ENCODE results near the gene KRT15.

KRT15 gene

DNA sequence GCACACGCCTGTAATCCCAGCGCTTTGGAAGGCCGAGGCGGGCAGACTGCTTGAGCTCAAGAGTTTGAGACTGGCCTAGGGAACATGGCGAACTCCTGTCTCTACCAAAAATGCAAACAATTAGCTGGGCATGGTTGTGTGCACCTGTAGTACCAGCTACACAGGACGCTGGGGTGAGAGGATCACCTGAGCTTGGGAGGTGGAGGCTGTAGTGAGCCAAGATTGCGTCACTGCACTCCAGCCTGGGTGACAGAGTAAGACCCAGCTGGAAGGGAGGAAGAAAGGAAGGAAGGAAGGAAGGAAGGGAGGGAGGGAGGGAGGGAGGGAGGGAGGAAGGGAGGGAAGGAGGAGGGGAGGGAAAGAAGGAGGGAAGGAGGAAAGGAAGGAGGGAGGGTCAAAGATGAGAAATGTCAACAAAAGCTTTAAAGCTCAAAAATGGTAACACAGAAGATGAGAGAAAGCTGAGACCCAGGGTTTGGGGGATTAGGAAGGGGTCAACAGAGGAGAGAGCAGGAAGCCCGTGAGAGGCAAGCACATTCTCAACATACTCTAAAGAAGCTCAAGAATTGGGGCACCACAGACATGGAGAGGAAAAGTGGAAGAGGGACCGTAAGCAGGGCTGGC, 14.4 kb upstream of the KRT15 start:
- H3K4me1 ChIP-seq (ENCODE audit: low read depth, poor library complexity, severe bottlenecking): no peaks in the 10 kb centered on the region
- H3K36me3 ChIP-seq (ENCODE audit: insufficient read depth): no peaks in the 10 kb centered on the region
- no peak overlapping the region for H2AFZ ChIP-seq (ENCODE audit: low read depth)
- no peak overlapping the region for H3K9ac ChIP-seq
- no peak overlapping the region for H3K4me3 ChIP-seq (IDR thresholded peaks at IDR 0.05; ENCODE audit: insufficient read depth, low read depth, low read length)
- no peaks in the 10 kb centered on the region for H4K20me1 ChIP-seq (ENCODE audit: insufficient read depth)
- H3K27ac ChIP-seq: no peak overlapping the region
- TF ChIP-seq, protein P1, sequence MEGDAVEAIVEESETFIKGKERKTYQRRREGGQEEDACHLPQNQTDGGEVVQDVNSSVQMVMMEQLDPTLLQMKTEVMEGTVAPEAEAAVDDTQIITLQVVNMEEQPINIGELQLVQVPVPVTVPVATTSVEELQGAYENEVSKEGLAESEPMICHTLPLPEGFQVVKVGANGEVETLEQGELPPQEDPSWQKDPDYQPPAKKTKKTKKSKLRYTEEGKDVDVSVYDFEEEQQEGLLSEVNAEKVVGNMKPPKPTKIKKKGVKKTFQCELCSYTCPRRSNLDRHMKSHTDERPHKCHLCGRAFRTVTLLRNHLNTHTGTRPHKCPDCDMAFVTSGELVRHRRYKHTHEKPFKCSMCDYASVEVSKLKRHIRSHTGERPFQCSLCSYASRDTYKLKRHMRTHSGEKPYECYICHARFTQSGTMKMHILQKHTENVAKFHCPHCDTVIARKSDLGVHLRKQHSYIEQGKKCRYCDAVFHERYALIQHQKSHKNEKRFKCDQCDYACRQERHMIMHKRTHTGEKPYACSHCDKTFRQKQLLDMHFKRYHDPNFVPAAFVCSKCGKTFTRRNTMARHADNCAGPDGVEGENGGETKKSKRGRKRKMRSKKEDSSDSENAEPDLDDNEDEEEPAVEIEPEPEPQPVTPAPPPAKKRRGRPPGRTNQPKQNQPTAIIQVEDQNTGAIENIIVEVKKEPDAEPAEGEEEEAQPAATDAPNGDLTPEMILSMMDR (conservative IDR thresholded peaks at IDR 0.05; ENCODE audit: low read depth, low read length): no peak
- no peaks in the 10 kb centered on the region for H3K79me2 ChIP-seq (ENCODE audit: insufficient read depth, low read depth)
- no peak overlapping the region for H3K4me2 ChIP-seq
- peaks cover 23% of the 10 kb centered on the region for H3K27me3 ChIP-seq (ENCODE audit: insufficient read depth, low read depth)

DNA sequence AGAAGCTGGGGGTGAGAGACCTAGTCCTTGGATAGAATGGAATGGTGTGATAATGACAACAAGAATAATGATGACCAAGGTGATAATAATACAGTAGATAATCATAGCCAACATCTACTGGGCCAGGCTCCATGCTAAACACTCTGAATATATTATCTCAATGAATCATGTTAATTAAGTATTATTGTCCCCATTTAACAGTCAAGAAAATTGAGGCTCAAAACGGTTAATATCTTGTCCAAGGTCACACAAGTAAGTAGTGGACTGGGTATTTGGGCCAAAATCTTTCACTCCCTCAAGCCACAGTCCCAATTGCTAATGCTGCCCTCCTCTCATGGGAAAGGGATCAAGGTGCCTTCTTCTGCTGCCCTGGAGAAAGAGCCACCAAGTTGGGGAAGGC, 13.3 kb upstream of the KRT15 start:
- no peak overlapping the region for H3K9ac ChIP-seq
- peaks cover 23% of the 10 kb centered on the region for H3K27me3 ChIP-seq (ENCODE audit: insufficient read depth, low read depth)
- no peak overlapping the region for H3K4me3 ChIP-seq (IDR thresholded peaks at IDR 0.05; ENCODE audit: insufficient read depth, low read depth, low read length)
- H4K20me1 ChIP-seq (ENCODE audit: insufficient read depth): no peaks in the 10 kb centered on the region
- no peak overlapping the region for H3K27ac ChIP-seq
- H2AFZ ChIP-seq (ENCODE audit: low read depth): no peak overlapping the region
- H3K4me1 ChIP-seq (ENCODE audit: low read depth, poor library complexity, severe bottlenecking): no peaks in the 10 kb centered on the region
- no peaks in the 10 kb centered on the region for H3K79me2 ChIP-seq (ENCODE audit: insufficient read depth, low read depth)
- no peaks in the 10 kb centered on the region for H3K36me3 ChIP-seq (ENCODE audit: insufficient read depth)
- TF ChIP-seq, protein P1 (conservative IDR thresholded peaks at IDR 0.05; ENCODE audit: low read depth, low read length): no peak
- no peak overlapping the region for H3K4me2 ChIP-seq

DNA sequence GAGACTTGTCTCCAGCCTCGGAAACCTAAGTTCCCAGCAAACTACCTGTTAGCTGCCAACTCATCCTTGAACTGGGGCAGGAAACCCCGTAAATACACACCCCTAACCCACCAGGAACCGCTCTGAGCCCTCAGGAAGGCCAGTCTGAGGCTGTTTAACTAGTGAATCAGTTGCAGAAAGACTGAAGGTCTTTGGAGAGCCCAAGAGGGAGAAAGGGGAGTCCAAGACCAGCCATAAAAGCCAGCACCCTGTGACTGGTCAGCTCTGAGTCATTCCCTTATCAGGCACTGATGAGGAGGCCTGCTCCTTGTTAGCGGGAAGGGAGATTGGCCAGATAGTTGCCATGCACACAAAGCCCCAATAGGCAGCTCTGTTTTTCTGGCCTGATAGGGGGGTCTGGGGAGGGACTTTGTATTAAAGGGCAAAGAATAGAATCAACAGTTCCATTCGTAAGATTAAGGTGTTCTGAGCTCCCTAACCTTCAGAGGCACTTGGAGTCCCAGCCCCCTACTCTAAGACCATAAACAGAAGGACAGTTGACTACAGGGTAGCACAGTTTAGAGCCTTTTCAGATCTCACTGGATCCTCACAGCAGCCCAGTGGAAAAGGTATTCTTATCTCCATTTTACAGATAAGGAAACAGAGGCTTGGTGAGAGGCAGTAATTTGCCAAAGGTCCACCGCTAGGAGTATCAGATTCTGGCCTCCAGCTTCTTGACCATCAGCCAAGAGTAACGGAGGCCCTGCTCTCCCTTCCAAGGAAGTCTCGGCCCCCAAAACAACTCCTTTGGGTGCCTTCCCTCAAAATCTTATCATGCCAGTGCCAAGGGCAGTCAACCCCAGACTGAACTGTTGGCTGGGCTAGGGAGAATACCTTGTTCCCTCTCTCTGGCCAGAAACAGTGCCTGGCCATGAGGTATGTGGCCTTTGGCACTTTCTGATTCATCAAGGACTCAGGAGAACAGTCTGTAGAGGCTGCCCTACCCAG, 11.7 kb upstream of the KRT15 start:
- Histone ChIP-seq H3K4me1 (ENCODE audit: low read depth, poor library complexity, severe bottlenecking) (no peaks in the 10 kb centered on the region), H3K79me2 (ENCODE audit: insufficient read depth, low read depth) (no peaks in the 10 kb centered on the region), H4K20me1 (ENCODE audit: insufficient read depth) (no peaks in the 10 kb centered on the region), H3K27ac (no peak overlapping the region), H3K9ac (no peak overlapping the region), H3K4me2 (no peak overlapping the region), H3K4me3 (IDR thresholded peaks at IDR 0.05; ENCODE audit: insufficient read depth, low read depth, low read length) (no peak overlapping the region), H2AFZ (ENCODE audit: low read depth) (no peak overlapping the region), H3K36me3 (ENCODE audit: insufficient read depth) (no peaks in the 10 kb centered on the region), H3K27me3 (ENCODE audit: insufficient read depth, low read depth) (peaks cover 23% of the 10 kb centered on the region)
- TF ChIP-seq, protein P1 (conservative IDR thresholded peaks at IDR 0.05; ENCODE audit: low read depth, low read length): no peak

DNA sequence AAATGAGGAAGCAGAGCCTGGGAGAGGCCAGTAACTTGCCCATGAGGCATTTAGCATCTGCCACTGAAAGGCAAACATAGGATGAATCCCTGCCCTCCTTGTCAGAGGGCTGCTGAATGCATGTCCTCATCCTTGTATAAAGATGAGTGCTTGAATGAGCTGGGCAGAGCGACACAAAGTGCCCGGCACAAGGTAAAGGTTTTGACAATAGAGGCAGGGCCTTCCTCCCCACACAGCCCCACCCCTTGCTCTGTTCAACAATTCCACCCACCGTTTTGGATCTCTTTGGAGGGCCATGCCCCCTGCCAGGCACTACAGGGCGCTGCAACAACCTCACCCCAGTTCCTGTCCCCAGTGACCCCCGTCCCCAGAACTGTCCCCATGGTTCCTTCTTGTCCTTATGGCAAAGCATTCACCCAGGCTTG, 10.8 kb upstream of the KRT15 start:
- H4K20me1 ChIP-seq (ENCODE audit: insufficient read depth): no peaks in the 10 kb centered on the region
- no peak overlapping the region for H3K27ac ChIP-seq
- no peak overlapping the region for H3K4me3 ChIP-seq (IDR thresholded peaks at IDR 0.05; ENCODE audit: insufficient read depth, low read depth, low read length)
- H3K4me1 ChIP-seq (ENCODE audit: low read depth, poor library complexity, severe bottlenecking): no peaks in the 10 kb centered on the region
- no peak overlapping the region for H3K9ac ChIP-seq
- no peaks in the 10 kb centered on the region for H3K36me3 ChIP-seq (ENCODE audit: insufficient read depth)
- TF ChIP-seq, protein P1 (conservative IDR thresholded peaks at IDR 0.05; ENCODE audit: low read depth, low read length): no peak
- no peak overlapping the region for H2AFZ ChIP-seq (ENCODE audit: low read depth)
- peaks cover 23% of the 10 kb centered on the region for H3K27me3 ChIP-seq (ENCODE audit: insufficient read depth, low read depth)
- H3K79me2 ChIP-seq (ENCODE audit: insufficient read depth, low read depth): no peaks in the 10 kb centered on the region
- no peak overlapping the region for H3K4me2 ChIP-seq

Data from KMS-11 (cell line).